GM21515 (cell line): Measurements from ENCODE around the gene CHCHD3.
"Not testable (repeated sequence)": the region's sequence is repeated elsewhere in the genome, so short reads cannot be mapped to it uniquely, and the experiment has no call there.

Experiments
- ATAC-seq: cut with Tn5 transposase; IDR thresholded peaks from one replicate; pipeline ENCODE4 v1.9.1; 2021; ENCODE audit not compliant: unreplicated experiment

CHCHD3 gene

DNA sequence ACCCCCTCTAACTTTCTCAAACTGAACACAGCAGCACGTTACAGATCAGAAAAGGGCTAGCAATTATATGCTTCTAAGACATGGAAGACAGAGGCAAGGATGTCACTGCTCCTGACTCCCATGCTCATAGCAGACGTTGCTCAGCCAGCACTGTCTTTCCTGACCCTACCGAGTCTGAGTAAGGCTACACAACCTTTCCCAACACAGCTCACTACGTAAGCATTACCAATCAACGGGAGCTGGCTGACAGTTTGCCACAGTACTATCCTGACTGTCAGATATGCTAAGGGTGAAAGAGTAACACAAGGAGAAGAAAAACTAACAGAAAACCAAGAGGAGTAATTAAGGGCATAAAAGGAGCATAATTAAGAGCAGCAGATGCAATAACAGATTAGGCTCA, 171.2 kb downstream of the CHCHD3 start:
- no peak for ATAC-seq

DNA sequence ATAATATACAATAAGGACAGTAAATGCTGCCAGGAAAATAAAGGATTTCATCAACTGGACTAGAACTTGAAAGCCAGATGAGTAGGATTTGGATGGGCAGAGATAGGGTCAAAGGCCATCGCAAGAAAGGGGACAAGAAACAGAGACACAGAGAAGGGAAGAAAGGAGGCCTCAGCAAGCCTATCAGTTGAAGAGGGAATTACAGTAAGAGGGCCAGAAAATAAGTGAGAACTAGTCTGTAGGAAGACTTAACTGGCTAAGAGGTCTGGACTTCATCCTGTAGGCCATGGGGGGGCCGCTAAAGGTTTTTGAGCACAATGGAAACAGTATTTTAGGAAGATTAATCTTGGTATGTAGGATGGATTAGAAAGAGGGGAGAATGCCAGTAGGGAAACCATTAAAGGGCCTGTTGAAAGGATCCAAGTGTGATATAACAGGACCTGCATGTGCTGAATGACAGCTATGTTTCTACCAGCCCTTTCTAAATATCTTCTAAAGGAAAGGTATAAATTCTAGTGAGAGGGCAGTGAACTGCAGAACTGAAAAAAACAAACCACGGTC, 174.4 kb downstream of the CHCHD3 start:
- ATAC-seq = no peak

DNA sequence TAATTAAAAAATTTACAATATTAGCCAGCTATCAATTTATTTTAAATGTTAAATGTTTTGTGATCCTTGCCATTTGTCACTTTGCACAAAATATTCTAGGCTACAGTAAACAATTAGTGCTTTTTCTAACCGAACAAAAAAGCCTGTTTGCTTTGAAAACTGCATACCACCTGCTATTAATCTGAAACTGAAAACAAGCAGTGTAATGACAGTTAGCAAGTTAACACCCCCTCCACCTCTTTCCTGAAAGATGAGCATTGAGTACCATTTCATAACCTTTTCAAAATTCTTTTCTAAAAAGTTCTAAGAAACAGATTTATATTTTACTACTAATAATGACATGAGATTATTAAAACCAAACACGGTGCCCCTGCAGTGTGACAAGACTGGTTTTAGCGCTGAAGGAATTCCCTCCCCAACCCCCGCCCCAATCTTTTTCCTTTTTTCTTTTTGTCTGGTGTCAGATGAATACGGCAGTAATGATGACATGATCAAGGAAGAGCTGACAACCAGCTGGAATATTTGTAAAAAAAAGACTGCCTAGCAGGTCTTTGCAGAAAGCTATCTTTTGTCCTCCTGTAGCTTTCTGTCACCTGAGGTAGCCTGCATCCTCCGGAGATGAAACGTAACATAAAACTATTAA, 175.6 kb downstream of the CHCHD3 start:
- no peak for ATAC-seq

DNA sequence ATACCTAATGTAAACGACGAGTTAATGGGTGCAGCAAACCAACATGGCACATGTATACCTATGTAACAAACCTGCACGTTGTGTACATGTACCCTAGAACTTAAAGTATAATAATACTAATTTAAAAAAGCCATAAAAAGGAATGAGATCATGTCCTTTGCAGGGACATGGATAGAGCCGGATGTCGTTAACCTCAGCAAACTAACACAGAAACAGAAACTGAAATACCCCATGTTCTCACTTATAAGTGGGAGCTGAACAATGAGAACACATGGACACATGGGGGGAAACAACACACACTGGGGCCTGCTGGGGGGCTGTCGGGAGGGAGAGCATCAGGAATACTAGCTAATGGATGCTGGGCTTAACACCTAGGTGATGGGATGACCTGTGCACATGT, 176.8 kb downstream of the CHCHD3 start:
- not testable (repeated sequence) for ATAC-seq

DNA sequence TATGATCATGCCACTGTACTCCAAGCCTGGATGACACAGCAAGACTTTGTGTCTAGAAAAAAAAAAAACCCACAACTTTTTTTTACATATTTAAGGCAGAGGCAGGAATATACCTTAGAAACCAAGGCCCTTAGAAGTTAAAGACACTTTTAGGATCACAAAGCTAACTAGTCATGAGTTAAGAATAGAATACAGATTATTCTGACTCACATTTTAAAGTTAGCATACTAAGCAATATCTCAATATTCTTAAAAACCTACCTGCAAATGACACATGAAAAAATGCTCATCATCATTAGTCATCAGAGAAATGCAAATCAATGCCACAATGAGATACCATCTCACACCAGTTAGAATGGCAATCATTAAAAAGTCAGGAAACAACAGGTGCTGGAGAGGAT, 177.7 kb downstream of the CHCHD3 start:
- ATAC-seq = no peak

DNA sequence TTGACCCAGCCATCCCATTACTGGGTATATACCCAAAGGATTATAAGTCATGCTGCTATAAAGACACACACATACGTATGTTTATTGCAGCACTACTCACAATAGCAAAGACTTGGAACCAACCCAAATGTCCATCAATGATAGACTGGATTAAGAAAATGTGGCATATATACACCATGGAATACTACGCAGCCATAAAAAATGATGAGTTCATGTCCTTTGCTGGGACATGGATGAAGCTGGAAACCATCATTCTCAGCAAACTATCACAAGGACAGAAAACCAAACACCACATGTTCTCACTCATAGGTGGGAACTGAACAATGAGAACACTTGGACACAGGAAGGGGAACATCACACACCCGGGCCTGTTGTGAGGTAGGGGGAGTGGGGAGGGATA, 179.6 kb downstream of the CHCHD3 start:
- not testable (repeated sequence) for ATAC-seq

DNA sequence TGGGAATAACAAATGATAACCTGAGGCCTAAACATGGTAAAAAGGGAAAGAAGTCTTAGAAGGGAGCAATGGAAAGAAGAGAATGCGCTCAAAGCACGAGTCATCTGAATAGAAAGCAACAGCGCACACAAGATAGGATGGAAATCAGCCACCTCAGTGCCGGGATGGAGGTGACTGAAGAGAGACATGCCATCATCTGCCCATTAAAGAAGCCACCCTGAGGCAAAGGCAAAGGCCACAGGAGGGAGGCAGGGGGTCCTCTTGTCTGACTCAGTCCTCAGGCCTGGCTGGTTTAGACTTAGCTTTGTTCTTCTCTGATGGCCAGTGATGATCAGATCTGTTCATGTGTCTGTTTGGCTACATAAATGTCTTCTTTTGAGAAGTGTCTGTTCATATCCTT, 180.6 kb downstream of the CHCHD3 start:
- ATAC-seq = no peak

DNA sequence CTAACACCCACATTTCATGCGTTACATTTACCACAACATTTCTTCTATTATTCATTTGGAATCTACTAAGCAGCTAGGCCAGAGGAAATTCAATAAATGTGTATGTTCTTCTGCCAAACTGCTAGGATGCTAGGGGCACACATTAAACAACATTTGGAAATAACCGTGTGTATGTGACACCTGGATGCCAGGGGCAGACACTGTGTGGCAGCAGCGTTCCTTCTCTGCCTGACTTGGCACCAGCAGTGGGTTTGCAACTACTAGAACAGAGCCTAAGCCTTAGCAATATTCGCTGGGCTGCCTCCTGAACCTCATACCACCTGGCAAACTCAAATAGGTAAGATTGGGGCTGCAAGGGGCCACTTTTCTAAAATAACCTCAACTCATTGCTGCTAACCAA, 182.1 kb downstream of the CHCHD3 start:
- no peak for ATAC-seq

DNA sequence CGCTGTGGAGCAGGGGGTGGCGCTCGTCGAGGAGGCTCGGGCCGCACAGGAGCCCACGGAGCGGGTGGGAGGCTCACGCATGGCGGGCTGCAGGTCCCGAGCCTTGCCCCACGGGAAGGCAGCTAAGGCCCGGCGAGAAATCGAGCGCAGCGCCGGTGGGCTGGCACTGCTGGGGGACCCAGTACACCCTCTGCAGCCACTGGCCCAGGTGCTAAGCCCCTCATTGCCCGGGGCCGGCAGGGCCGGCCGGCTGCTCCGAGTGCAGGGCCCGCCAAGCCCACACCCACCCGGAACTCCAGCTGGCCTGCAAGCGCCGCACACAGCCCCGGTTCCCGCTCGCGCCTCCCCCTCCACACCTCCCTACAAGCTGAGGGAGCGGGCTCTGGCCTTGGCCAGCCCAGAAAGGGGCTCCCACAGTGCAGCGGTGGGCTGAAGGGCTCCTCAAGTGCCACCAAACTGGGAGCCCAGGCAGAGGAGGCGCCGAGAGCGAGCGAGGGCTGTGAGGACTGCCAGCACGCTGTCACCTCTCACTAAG, 183.2 kb downstream of the CHCHD3 start:
- ATAC-seq = not testable (repeated sequence)

DNA sequence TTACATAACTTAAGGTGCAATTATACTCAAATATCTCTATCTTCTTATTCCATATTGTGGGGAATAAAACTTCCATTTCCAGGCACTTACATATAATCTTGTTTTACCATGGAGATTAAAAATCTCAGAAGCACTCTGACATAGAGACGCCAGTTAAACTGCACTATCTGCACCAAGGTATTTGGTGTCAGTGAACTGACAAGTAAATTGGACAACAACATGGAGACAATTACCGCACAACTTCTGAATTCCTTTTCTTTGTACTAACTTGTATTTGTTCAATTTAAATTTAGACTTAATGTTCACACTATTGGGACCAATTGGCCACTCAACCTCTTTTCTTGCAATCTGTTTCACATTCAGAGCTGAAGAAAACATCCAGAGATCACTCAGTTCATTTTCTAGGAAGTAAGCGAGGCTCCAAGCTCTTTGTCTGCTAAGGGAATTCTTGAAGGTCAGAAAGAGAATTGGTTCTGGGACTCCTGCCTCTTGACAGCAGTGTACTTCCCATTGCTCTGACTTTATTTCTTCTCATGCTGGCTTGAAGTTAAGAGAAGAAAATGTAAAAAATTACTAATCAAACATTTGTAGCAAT, 184.7 kb downstream of the CHCHD3 start:
- ATAC-seq = no peak

DNA sequence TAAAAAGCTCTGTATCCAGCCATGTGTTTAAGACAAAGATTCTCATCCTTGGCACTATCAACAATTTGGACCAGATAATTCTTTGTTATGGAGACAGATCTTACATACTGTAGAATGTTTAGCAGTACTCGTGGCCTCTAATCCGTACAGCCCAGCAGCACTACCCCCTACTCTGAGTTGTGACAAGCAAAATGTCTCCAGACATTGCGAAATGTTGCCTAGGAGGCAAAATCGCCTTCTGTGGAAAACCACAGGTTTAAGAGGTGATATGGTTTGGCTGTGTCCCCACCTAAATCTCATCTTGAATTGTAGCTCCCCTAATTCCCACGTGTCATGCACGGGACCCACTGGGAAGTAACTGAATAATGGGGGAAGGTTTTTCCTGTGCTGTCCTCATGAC, 186.7 kb downstream of the CHCHD3 start:
- no peak for ATAC-seq

DNA sequence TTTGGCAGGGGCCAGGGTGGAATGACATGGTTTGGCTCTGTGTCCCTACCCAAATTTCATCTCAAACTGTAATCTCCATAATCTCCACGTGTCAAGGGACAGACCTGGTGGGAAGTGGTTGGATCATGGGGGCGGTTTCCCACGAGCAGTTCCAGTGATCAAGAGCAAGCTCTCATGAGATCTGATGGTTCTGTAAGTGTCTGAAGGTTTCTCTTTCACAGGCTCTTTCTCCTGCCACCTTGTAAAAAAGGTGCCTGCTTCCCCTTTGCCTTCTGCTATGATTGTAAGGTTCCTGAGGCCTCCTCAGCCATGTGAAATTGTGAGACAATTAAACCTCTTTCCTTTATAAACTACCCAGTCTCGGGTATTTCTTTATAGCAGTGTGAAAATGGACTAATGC, 188.3 kb downstream of the CHCHD3 start:
- ATAC-seq = no peak

DNA sequence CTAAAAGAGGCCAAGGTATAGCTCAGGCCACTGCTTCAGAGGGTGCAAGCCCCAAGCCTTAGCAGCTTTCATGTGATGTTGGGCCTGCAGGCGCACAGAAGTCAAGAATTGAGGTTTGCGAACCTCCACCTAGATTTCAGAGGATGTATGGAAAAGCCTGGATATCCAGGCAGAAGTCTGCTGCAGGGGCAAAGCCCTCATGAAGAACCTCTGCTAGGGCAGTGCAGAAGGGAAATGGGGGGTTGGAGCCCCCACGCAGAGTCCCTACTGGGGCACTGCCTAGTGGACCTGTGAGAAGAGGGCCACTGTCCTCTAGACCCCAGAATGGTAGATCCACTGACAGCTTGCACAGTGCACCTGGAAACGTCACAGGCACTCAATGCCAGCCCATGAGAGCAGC, 189.1 kb downstream of the CHCHD3 start:
- not testable (repeated sequence) for ATAC-seq

DNA sequence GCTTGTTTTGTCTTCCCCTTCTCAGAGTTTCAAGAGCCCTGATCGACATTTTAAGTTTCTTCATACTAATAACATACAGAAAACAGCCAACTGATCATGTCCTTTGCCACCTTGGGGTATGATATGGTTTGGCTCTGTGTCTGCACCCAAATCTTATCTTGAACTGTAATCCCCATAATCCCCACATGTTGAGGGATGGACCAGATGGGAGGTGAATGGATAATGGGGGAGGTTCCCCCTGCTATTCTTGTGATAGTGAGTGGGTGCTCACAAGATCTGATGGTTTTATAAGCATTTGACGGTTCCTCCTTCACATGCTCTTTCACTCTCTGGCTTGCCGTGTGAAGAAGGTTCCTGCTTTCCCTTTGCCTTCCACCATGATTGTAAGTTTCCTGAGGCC, 190.3 kb downstream of the CHCHD3 start:
- no peak for ATAC-seq

DNA sequence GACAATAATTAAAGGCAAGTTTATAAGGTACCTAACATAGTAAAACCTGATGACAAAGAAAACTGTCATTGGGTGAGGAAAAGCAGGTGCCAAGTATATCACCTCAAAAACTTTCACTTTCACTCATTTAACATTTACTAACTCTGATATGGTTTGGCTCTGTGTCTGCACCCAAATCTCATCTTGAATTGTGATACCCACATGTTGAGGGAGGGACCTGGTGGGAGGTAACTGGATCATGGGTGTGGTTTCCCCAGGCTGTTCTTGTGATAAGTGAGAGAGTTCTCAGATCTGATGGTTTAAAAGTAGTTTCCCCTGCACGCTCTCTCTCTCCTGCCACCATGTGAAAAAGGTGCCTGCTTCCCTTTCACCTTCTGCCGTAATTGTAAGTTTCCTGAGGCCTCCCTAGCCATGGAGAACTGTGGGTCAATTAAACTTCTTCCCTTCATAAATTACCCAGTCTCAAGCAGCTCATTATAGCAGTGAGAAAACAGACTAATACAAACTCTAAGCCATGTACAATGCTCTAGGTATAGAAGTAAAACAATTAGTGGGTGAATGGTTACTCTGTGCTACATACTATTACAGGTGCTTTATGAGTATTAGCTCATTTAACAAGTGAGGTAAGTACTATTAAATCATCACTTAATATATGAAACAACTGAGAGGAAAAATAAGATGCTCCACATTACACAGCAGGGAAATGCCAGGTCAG, 199.0 kb downstream of the CHCHD3 start:
- peak; percentile 57 for ATAC-seq

DNA sequence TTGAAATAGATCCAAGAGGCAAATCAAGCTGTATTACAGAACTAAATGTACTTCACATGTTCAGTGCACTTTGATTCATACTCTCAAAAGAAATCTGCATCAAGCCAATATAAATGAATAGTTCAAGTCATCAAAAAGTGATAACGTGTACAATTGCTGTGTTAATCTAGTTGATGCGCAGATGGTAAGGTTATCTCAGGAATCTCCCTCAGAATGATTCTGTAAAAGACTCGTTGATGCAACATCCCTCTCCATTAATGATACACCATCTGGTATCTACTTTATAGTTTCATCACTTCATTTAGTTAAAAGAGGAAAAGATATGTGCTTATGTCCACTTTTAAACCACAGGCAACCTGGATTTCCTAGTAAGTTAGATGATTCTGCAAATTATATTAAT, 200.6 kb downstream of the CHCHD3 start:
- no peak for ATAC-seq

DNA sequence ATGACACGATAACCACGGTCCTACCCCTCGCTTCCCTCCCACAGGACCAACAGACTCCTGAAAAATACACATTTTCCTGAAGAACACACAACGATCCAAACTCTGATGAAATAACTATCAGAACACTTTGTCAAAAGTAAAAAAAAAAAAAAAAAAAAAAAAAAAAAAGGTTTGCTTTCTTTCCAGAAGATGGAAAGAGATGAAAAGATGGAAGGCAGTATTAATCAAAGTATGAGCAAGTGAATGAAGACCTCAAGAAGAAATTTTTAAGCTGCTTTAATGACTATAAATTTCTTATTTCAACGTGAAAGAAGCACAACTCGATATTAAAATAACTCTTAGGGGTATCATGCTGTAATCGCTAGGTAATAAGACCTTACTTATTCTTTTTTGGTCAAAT, 202.3 kb downstream of the CHCHD3 start:
- no peak for ATAC-seq

DNA sequence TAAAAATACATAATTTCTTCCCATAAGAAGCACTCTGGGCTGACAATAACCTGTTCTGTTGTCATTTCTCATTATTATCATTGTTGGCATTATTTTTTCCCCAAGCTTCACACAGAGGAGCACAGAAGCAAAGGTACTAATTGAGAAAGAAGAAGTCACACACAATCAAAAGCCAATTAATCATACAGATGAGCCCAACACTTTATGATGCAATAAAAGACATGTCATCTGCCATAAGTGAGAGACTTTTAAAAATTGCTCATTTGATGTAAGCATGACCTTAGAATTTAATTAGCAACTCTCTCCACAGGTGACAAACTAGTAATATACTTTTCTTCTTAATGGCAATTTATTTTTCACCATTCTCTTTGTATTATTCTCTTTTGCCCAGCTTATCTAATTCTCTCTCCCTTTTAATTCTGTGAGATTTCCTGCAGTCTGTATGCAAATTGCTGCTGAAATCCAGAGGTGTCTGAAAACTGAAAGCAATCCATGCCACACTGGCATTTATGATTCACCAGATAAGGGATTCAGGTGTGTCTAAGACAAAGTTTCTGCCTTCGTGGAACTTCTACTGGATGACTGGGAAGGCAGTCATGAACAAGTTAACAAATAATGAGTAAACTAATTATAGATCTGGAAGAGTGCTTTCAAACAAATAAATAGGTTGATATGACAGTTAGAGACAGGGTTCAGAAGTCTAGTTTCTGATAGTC, 203.5 kb downstream of the CHCHD3 start:
- no peak for ATAC-seq

DNA sequence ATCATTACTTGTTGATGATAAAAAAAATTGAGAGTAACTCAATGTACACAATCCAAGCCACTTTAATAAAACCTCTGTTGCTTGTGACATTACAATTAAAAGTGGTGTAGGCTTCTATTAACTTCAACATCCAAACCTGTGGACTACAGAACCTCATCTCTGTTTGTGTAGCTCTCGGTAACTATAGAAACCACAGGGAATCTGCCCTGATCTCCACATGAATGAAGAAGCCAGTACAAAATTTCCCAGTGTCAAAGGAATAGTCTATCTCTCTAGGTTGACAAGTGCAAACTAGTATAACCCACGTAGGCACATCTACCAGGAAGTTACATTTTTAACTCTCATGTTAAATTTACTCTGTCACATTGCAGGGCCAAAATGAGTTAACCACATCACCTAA, 204.3 kb downstream of the CHCHD3 start:
- ATAC-seq = no peak

DNA sequence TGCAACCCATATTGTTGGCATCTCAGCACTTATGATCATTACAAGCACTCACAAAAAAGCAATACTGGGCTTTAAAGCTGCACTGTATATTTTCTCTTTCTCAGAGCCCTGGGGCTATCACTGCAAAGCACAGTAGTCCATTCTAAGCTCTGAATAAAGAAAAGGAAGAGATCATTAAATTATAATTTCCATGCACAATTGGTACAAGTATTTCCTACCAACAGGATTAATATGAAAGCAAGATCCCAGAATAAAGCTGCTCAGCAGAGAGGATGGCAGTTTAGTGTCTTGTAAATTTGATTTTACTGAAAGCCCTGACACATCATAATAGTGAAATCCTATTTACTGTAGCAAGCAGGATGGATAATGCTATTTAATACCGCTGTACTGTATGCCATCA, 205.3 kb downstream of the CHCHD3 start:
- no peak for ATAC-seq

DNA sequence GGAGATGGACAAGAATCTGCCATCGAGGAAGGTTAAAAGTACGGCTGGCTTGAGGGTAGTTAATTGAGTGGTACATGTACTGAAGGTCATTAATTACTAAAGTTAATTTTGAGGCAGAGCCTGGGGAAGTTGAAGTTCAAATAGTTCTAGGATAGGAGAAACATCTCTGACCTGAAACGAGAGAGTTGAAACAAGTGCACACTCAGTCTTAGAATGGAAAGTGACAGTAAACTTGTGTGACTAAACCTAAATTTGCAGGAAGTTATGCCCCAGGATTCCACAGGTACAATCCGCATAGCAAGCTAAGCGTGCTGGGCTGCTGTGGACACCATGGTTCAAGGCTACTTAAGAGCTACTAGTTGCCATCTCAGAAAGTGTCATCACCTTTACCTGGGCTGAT, 209.9 kb downstream of the CHCHD3 start:
- ATAC-seq = peak; percentile 46
